ENCODE measurements around the gene SUMO3.
"Not testable (repeated sequence)": the region's sequence is repeated elsewhere in the genome, so short reads cannot be mapped to it uniquely, and the experiment has no call there.

SUMO3 gene

GRCh38 chr21:44842087-44842486 is 24.2 kb upstream of the SUMO3 start:
- Histone ChIP-seq H3K9me3 (ENCODE audit: low read length) (peaks cover 3% of the 10 kb centered on the region), H3K27me3 (ENCODE audit: insufficient read depth, low read length) (no peaks in the 10 kb centered on the region), H3K36me3 (ENCODE audit: insufficient read depth, low read length) (no peaks in the 10 kb centered on the region), H3K4me1 (ENCODE audit: insufficient read depth, low read length) (no peaks in the 10 kb centered on the region), H3K4me3 (ENCODE audit: low read length) (no peak overlapping the region), H2AFZ (ENCODE audit: low read depth, low read length) (no peak overlapping the region)

- Histone ChIP-seq H2AFZ (ENCODE audit: low read depth, low read length) (no peak overlapping the region), H3K27me3 (ENCODE audit: insufficient read depth, low read length) (no peaks in the 10 kb centered on the region), H3K4me3 (ENCODE audit: low read length) (no peak overlapping the region)
Measured at GRCh38 chr21:44840771-44841170, 22.9 kb upstream of the SUMO3 start.

GRCh38 chr21:44838951-44839350 is 21.1 kb upstream of the SUMO3 start:
- Histone ChIP-seq H3K4me1 (ENCODE audit: insufficient read depth, low read length) (peaks cover 3% of the 10 kb centered on the region), H3K27me3 (ENCODE audit: insufficient read depth, low read length) (no peaks in the 10 kb centered on the region), H3K9me3 (ENCODE audit: low read length) (peaks cover 3% of the 10 kb centered on the region), H2AFZ (ENCODE audit: low read depth, low read length) (no peak overlapping the region), H3K36me3 (ENCODE audit: insufficient read depth, low read length) (no peaks in the 10 kb centered on the region), H3K4me3 (ENCODE audit: low read length) (no peak overlapping the region)

More at GRCh38 chr21:44840771-44841170, 22.9 kb upstream of the SUMO3 start:
- peaks cover 3% of the 10 kb centered on the region for H3K4me1 ChIP-seq (ENCODE audit: insufficient read depth, low read length)
- no peaks in the 10 kb centered on the region for H3K36me3 ChIP-seq (ENCODE audit: insufficient read depth, low read length)
- peaks cover 3% of the 10 kb centered on the region for H3K9me3 ChIP-seq (ENCODE audit: low read length)

GRCh38 chr21:44838039-44838895 is 20.4 kb upstream of the SUMO3 start:
- no peak overlapping the region for H2AFZ ChIP-seq (ENCODE audit: low read depth, low read length)
- H3K9me3 ChIP-seq (ENCODE audit: low read length), result peaks cover 3% of the 10 kb centered on the region
- no peak overlapping the region for H3K4me3 ChIP-seq (ENCODE audit: low read length)
- H3K36me3 ChIP-seq (ENCODE audit: insufficient read depth, low read length), result no peaks in the 10 kb centered on the region
- peaks cover 3% of the 10 kb centered on the region for H3K4me1 ChIP-seq (ENCODE audit: insufficient read depth, low read length)
- no peaks in the 10 kb centered on the region for H3K27me3 ChIP-seq (ENCODE audit: insufficient read depth, low read length)

- H3K4me3 ChIP-seq (ENCODE audit: low read length), result no peak overlapping the region
- peaks cover 3% of the 10 kb centered on the region for H3K4me1 ChIP-seq (ENCODE audit: insufficient read depth, low read length)
- H3K27me3 ChIP-seq (ENCODE audit: insufficient read depth, low read length), result no peaks in the 10 kb centered on the region
- H2AFZ ChIP-seq (ENCODE audit: low read depth, low read length), result no peak overlapping the region
- no peaks in the 10 kb centered on the region for H3K36me3 ChIP-seq (ENCODE audit: insufficient read depth, low read length)
- H3K9me3 ChIP-seq (ENCODE audit: low read length), result peaks cover 3% of the 10 kb centered on the region
Measured at GRCh38 chr21:44837537-44837936, 19.7 kb upstream of the SUMO3 start.

GRCh38 chr21:44836666-44837471 is 19.0 kb upstream of the SUMO3 start:
- H3K9me3 ChIP-seq (ENCODE audit: low read length), result peaks cover 3% of the 10 kb centered on the region
- H2AFZ ChIP-seq (ENCODE audit: low read depth, low read length), result no peak overlapping the region
- peaks cover 3% of the 10 kb centered on the region for H3K4me1 ChIP-seq (ENCODE audit: insufficient read depth, low read length)
- no peaks in the 10 kb centered on the region for H3K36me3 ChIP-seq (ENCODE audit: insufficient read depth, low read length)
- H3K27me3 ChIP-seq (ENCODE audit: insufficient read depth, low read length), result no peaks in the 10 kb centered on the region
- H3K4me3 ChIP-seq (ENCODE audit: low read length), result no peak overlapping the region

- Histone ChIP-seq H3K9me3 (ENCODE audit: low read length) (peaks cover 3% of the 10 kb centered on the region), H3K27me3 (ENCODE audit: insufficient read depth, low read length) (no peaks in the 10 kb centered on the region), H3K4me3 (ENCODE audit: low read length) (no peak overlapping the region), H2AFZ (ENCODE audit: low read depth, low read length) (no peak overlapping the region), H3K4me1 (ENCODE audit: insufficient read depth, low read length) (peaks cover 3% of the 10 kb centered on the region), H3K36me3 (ENCODE audit: insufficient read depth, low read length) (no peaks in the 10 kb centered on the region)
Measured at GRCh38 chr21:44836349-44836665, 18.4 kb upstream of the SUMO3 start.

- Histone ChIP-seq H3K36me3 (ENCODE audit: insufficient read depth, low read length) (no peaks in the 10 kb centered on the region), H3K4me1 (ENCODE audit: insufficient read depth, low read length) (peaks cover 3% of the 10 kb centered on the region), H3K4me3 (ENCODE audit: low read length) (no peak overlapping the region), H3K9me3 (ENCODE audit: low read length) (no peaks in the 10 kb centered on the region), H2AFZ (ENCODE audit: low read depth, low read length) (no peak overlapping the region), H3K27me3 (ENCODE audit: insufficient read depth, low read length) (no peaks in the 10 kb centered on the region)
Measured at GRCh38 chr21:44835647-44835973, 17.7 kb upstream of the SUMO3 start.

GRCh38 chr21:44834951-44835646 is 17.2 kb upstream of the SUMO3 start:
- Histone ChIP-seq H3K4me3 (ENCODE audit: low read length) (no peak overlapping the region), H3K4me1 (ENCODE audit: insufficient read depth, low read length) (peaks cover 3% of the 10 kb centered on the region), H2AFZ (ENCODE audit: low read depth, low read length) (no peak overlapping the region), H3K9me3 (ENCODE audit: low read length) (no peaks in the 10 kb centered on the region), H3K27me3 (ENCODE audit: insufficient read depth, low read length) (no peaks in the 10 kb centered on the region), H3K36me3 (ENCODE audit: insufficient read depth, low read length) (no peaks in the 10 kb centered on the region)

GRCh38 chr21:44834231-44834950 is 16.5 kb upstream of the SUMO3 start:
- Histone ChIP-seq H3K27me3 (ENCODE audit: insufficient read depth, low read length) (no peaks in the 10 kb centered on the region), H3K9me3 (ENCODE audit: low read length) (no peaks in the 10 kb centered on the region), H3K36me3 (ENCODE audit: insufficient read depth, low read length) (no peaks in the 10 kb centered on the region), H2AFZ (ENCODE audit: low read depth, low read length) (no peak overlapping the region), H3K4me3 (ENCODE audit: low read length) (no peak overlapping the region), H3K4me1 (ENCODE audit: insufficient read depth, low read length) (peaks cover 7% of the 10 kb centered on the region)

- Histone ChIP-seq H3K4me3 (ENCODE audit: low read length) (no peak overlapping the region), H3K4me1 (ENCODE audit: insufficient read depth, low read length) (peaks cover 8% of the 10 kb centered on the region), H3K9me3 (ENCODE audit: low read length) (no peaks in the 10 kb centered on the region), H3K27me3 (ENCODE audit: insufficient read depth, low read length) (peaks cover 2% of the 10 kb centered on the region), H3K36me3 (ENCODE audit: insufficient read depth, low read length) (no peaks in the 10 kb centered on the region), H2AFZ (ENCODE audit: low read depth, low read length) (no peak overlapping the region)
Measured at GRCh38 chr21:44833663-44834062, 15.8 kb upstream of the SUMO3 start.

GRCh38 chr21:44832516-44833255 is 14.8 kb upstream of the SUMO3 start:
- not testable (repeated sequence) for H3K4me1 ChIP-seq (ENCODE audit: insufficient read depth, low read length); H3K36me3 ChIP-seq (ENCODE audit: insufficient read depth, low read length); H3K27me3 ChIP-seq (ENCODE audit: insufficient read depth, low read length); H2AFZ ChIP-seq (ENCODE audit: low read depth, low read length); H3K9me3 ChIP-seq (ENCODE audit: low read length); H3K4me3 ChIP-seq (ENCODE audit: low read length)

Measured in neuron (in vitro differentiated cells).